Retinal pigment epithelial cell (primary cell): ENCODE data around the gene ALPK3.

Source experiments
- DNase-seq: peaks from one replicate; pipeline ENCODE4 v3.0.0-alpha.2; 2010; ENCODE audit warnings: low read depth
- H3K4me3 ChIP-seq: 2 replicates; pipeline ENCODE4 v1.5.1; 2011; ENCODE audit warnings: mild to moderate bottlenecking, low read length, control low read depth, moderate library complexity
- CTCF ChIP-seq: conservative IDR thresholded peaks from 2 replicates; pipeline ENCODE4 v1.5.1; 2011; ENCODE audit warnings: low read depth, low read length, control low read depth, inconsistent platforms

The ALPK3 gene

GRCh38 chr15:84890670-84891162, 73.6 kb downstream of the ALPK3 start:
- no peak overlapping the region for H3K4me3 ChIP-seq
- DNase-seq, result no peak
- TF ChIP-seq CTCF, result no peak

GRCh38 chr15:84891339-84891738, 74.2 kb downstream of the ALPK3 start:
- TF ChIP-seq CTCF, result no peak
- H3K4me3 ChIP-seq, result no peak overlapping the region
- no peak for DNase-seq

- H3K4me3 ChIP-seq, result no peak overlapping the region
- TF ChIP-seq CTCF, result no peak
- DNase-seq, result no peak
Observed at GRCh38 chr15:84892786-84893307, 75.7 kb downstream of the ALPK3 start.

- H3K4me3 ChIP-seq, result no peak overlapping the region
- no peak for TF ChIP-seq CTCF
- DNase-seq, result no peak
Observed at GRCh38 chr15:84893607-84894006, 76.5 kb downstream of the ALPK3 start.

- no peak for DNase-seq
- TF ChIP-seq CTCF, result no peak
- H3K4me3 ChIP-seq, result no peak overlapping the region
Observed at GRCh38 chr15:84894736-84895425, 77.7 kb downstream of the ALPK3 start.

GRCh38 chr15:84898761-84899160, 81.6 kb downstream of the ALPK3 start:
- no peak for DNase-seq
- H3K4me3 ChIP-seq, result no peak overlapping the region
- no peak for TF ChIP-seq CTCF

- H3K4me3 ChIP-seq, result no peak overlapping the region
- DNase-seq, result no peak
- no peak for TF ChIP-seq CTCF
Observed at GRCh38 chr15:84899750-84900149, 82.6 kb downstream of the ALPK3 start.
